GM12865 (cell line): Measurements from ENCODE around the gene TNS3.

Experiments used
- DNase-seq: peaks from one replicate; pipeline ENCODE4 v3.0.0; 2010; ENCODE audit warnings: low read depth
- H3K4me3 ChIP-seq: 2 replicates; pipeline ENCODE4 v1.5.1; 2011; ENCODE audit warnings: mild to moderate bottlenecking, low read depth, low read length, control low read depth
- CTCF ChIP-seq: IDR thresholded peaks from 2 replicates; pipeline ENCODE4 v1.5.1; 2011; ENCODE audit warnings: low read length, control low read depth, low read depth, inconsistent platforms; ENCODE audit not compliant: insufficient read depth; ENCODE audit errors: missing control alignments

The TNS3 gene

GRCh38 chr7:47579458-47579857, 2.5 kb downstream of the TNS3 start:
- no peak for TF ChIP-seq CTCF
- no peak for DNase-seq

GRCh38 chr7:47578579-47579270, 3.2 kb downstream of the TNS3 start:
- no peak for DNase-seq
- no peak overlapping the region for H3K4me3 ChIP-seq
- no peak for TF ChIP-seq CTCF

More at GRCh38 chr7:47579458-47579857, 2.5 kb downstream of the TNS3 start:
- H3K4me3 ChIP-seq: no peak overlapping the region

GRCh38 chr7:47577321-47577919, 4.5 kb downstream of the TNS3 start:
- no peak for DNase-seq
- no peak overlapping the region for H3K4me3 ChIP-seq
- TF ChIP-seq CTCF: no peak

- no peak for TF ChIP-seq CTCF
- H3K4me3 ChIP-seq: no peak overlapping the region
- no peak for DNase-seq
Measured at GRCh38 chr7:47576866-47577306, 5.0 kb downstream of the TNS3 start.

GRCh38 chr7:47576031-47576865, 5.7 kb downstream of the TNS3 start:
- DNase-seq: peak; percentile 22
- no peak for TF ChIP-seq CTCF
- no peak overlapping the region for H3K4me3 ChIP-seq

- DNase-seq: peak; percentile 78
- no peak overlapping the region for H3K4me3 ChIP-seq
- TF ChIP-seq CTCF: no peak
Measured at GRCh38 chr7:47574482-47575329, 7.2 kb downstream of the TNS3 start.
